ENCODE data around the gene BIRC5.
A peak's percentile ranks its signal among the peaks of the same experiment; 100 is the strongest.
"Not testable (repeated sequence)": the region's sequence is repeated elsewhere in the genome, so short reads cannot be mapped to it uniquely, and the experiment has no call there.

The BIRC5 gene

DNA sequence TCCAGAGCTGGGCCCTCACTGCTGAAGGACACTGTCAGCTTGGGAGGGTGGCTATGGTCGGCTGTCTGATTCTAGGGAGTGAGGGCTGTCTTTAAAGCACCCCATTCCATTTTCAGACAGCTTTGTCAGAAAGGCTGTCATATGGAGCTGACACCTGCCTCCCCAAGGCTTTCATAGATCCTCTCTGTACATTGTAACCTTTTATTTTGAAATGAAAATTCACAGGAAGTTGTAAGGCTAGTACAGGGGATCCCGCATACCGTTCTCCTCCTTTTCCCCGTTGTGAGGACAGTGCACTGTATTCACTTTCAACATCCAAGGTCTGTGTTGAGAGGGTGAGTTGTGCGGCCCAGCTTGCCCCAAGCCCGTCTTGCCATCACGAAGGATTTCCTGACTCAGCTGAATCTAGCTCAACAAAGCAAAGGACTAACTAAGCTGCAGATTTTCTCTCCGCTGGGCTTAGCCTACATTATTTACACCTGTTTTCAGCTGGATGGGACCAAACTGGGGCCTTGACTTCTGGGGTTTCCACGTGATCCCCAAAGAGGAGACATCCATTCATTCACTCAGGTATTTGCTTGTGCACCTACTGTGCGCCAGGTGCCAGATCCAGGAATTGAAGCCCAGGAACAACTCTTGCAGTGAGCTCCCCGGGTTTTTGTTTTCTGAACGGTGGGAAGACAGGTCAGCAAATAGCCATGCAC, 12.2 kb downstream of the BIRC5 start:
- FAIRE-seq = peak; percentile 88

DNA sequence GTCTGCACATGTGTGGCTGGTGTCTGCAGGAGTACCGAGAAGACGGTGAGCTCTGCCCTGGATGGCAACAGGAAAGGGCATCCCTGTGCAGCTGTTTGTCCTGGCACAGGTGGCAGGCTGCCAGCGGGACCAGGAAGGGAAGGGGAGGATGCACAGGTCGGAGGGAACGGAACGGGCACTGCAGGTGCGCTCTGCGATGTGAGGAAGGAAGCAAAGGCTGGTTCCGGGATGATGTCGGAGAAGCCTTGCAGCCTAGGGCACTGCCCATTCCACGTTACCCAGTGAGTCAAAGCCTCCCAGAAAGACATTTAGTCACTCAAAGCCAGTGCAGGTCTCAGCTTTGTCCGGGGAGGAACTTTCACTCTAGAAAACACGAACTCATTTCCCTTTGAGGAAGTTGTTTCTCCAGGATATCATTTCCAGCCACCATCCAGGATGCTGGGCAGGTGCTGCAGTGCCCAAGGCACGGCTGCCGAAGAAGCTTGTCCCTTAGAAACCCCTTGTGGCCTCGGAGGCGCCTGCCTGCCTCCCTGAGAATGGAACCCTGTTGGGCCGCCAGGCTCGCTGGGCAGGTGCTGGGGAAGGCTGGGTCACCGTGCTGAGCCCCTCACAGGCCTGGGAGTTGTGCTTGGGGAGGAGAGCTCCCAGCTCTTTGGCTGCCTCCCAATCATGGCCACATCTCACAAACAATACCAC, 12.9 kb downstream of the BIRC5 start:
- FAIRE-seq = no peak

DNA sequence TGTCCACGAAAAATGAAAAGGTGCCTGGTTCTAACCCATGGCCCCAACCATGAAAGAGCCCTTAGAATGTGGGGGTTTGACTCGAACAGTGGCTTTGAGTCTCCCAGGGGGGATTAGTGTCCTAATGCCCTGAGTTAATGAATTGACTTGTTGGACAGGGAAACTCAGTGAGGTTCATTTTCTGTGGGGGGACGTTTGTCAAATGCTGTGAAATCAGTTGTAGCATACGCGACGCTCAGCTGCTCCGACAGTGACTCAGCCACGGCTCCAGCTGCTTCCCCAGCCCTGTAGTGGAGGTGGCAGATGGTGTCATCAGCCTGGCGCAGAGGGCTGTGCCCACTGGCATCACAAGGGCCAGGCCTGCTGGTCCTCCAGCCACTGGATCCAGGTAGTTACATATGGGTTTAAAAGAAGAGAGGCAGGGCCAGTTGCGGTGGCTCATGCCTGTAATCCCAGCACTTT, 13.4 kb downstream of the BIRC5 start:
- no peak for FAIRE-seq

DNA sequence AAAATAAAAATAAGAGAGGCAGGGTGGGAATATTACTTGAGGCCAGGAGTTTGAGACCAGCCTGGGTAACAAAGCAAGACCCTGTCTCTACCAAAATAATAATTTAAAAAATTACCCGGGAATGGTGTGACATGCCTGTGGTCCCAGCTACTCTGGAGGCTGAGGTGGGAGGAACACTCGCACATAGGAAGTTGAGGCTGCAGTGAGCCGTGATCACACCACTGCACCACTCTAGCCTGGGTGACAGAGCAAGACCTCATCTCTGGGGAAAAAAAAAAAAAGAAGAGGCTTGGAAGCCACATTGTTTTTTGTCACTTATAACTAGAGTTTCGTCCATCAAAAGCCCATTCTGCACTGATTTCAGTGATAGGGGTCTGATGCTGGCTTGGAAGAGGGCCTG, 14.1 kb downstream of the BIRC5 start:
- FAIRE-seq = no peak

DNA sequence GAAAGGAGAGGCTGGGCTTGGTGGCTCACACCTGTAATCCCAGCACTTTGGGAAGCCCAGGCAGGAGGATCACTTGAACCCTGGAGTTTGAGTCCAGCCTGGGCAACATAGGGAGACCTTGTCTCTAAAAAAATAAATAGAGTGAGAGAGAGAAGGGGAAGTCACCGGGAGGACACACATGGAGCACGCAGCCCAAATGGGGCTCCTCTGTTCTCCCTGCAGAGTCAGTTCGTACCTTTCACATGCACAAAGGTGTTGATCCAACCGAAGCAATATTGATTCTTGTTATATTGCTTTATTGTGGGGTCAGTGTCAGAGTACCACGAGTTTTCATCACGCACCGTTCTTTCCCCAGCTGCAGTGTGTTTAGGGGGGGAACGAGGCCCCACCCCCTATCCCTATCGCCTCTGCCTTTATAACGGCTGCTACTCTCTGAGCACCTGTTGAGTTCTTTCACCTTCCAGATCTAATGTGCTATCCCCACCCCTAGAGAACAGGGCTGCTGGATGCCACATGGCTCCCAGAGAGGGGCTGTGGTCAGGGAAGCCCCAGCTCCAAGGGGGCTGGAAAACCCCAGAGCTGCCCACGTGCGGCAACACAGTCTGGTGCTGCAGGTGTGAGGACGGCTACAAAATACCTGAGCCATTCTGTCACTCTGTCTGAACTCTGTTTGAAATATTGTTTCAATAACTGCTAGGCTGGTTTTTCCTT, 16.4 kb downstream of the BIRC5 start:
- no peak for FAIRE-seq

DNA sequence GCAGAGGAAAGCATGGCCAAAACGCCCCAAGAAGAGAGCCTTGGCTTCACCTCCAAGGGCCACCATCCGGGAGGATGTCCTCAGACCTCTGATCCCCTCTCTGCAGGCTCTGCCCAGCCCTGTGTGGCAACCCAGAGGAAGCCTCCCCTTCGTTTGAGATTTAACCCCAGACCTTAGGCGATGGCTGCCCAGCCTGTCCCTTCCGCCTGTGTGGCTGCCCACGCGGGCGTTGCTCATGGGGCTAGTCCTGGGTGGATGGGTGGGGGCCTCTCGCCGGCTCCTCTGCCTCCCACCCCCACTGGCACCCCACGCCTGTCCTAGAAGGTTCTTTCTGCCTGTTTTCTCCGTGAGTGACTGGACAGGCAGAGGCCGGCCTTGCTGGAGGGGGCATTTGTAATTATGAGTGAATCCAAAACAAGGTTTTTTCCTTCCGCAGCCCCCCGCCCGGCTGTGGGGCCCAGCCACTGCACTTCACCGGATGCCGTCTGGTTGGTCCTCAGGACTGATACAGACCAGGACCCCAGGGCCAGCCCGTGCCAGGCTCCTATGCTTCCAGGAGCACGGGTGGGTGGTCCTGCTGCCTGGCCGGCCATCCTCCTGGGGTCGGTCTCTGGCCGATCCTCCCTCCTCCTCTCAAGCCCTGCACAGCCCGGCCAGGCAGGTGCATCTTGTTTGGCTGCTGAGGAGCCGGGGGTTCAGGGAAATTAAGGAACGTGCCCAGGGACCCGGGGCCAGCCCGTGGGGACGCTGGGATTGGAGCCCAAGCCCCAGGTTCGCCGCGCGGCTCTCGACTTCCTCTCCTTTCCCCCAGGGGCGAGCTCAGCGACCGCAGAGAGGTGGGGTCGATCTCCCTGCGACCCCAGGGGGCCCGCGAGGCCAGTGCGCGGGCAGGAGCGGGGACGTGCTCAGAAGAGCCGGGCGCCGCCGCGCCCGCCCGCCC, 17.2 kb downstream of the BIRC5 start, which contains the start of gene TMEM235:
Gene TMEM235 (plus strand): TSS at position 636 of the 940 bp plus-strand sequence. CDS start 393 bp downstream, outside the sequence.
- FAIRE-seq = no peak

DNA sequence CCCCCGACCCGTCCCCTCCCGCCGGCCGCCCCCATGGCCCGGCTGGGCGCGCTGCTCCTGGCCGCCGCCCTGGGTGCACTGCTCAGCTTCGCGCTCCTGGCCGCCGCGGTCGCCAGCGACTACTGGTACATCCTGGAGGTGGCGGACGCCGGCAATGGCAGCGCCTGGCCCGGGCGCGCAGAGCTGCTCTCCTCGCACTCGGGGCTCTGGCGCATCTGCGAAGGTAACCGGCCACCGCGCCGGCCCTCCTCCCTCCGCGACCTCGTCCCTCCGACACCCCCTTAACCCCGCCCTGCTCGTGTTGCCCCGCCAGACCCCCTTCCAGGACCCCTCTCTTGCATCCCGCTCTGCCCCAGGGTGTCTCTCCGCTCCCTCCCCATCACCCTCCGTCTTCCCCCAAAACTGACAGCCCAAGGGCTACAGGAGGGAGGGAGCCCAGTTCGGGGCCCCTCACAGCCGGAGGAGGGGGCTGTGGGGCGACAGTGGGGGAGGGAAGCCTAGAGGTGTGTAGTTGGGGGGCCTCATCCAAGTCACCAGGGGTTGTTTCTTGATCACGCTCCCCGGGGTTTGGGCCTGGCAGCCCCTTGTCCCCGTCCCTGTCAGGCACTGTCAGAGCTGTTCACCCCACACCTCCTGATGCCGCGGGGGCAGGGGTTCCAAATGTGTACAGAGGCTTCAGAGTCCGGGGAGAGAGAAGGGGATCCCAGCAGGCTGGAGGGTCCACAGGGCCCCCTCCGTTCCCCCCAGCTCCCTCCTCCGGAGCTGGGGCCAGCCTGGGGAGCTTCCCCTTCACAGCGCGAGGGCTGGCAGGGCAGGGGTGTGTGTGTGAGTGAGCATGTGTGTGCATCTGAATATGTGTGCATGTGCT, 18.2 kb downstream of the BIRC5 start:
- FAIRE-seq = no peak

DNA sequence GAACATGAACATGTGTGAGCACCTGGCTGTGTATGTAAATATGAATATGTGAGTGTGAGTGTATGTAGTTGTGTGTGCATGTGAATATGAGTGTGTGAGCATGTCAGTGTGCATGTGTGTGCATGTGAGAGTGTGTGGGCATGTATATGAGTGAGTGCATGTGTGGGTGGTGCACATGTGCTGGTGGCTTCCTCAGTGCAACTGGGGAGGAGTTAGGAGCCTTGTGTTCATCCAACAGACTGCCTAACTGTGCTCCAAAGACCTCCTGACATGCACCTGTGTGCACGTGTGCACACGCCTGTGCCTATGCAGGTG, 18.8 kb downstream of the BIRC5 start:
- no peak for FAIRE-seq

DNA sequence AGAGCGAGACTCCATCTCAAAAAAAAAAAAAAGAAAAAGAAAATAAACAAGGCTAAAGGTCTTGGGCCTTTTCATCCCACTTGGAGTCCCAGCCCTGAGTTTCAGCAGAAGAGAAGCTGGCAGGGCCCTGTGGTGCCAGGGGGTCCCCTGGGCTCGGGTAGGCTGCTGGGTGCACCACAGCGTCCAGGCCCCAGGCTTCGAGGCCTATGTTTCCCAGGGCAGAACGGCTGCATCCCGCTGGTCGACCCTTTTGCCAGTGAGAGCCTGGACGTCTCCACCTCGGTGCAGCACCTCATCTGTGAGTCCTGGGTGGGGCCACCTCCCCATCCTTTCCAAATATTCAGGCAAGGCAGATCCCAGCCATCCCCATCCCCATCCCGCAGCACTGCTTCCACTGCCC, 19.6 kb downstream of the BIRC5 start:
- FAIRE-seq = no peak

DNA sequence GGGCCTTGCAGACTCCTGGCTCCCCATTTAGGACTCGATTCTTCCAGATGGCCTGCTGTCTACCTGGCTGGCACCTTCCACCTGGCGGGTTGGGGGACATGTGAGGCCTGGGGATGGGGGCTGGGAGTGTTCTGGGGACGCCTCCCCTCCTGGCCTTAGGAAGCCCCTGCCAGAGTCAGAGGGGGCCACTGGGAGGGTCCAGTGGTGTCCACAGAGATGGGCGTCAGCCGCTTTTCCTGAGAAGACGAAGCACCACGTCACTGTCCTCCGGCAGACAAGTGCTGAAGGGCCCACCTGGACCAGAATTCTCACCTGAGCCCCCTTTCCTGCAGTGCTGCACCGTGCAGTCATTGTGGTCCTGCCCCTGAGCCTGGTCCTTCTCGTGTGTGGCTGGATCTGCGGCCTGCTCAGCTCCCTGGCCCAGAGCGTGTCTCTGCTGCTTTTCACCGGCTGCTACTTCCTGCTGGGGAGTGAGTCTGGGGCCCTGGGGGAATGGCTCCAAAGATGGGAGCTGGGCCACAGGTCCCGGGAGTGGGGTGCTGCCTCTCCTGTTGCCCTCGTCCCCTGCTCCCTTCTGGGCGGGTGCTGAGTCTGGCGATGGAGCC, 20.3 kb downstream of the BIRC5 start:
- FAIRE-seq = no peak

DNA sequence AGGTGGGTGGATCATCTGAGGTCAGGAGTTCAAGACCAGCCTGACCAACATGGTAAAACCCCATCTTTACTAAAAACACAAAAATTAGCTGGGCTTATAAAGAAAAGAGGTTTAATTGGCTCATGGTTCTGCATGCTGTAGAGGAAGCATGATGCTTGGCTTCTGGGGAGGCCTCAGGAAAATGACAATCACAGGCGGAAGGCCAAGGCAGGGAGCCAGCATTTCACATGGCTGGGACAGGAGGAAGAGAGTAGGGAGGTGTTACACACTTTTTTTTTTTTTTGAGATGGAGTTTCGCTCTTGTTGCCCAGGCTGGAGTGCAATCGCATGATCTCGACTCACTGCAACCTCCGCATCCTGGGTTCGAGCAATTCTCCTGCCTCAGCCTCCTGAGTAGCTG, 21.0 kb downstream of the BIRC5 start:
- FAIRE-seq = not testable (repeated sequence)

DNA sequence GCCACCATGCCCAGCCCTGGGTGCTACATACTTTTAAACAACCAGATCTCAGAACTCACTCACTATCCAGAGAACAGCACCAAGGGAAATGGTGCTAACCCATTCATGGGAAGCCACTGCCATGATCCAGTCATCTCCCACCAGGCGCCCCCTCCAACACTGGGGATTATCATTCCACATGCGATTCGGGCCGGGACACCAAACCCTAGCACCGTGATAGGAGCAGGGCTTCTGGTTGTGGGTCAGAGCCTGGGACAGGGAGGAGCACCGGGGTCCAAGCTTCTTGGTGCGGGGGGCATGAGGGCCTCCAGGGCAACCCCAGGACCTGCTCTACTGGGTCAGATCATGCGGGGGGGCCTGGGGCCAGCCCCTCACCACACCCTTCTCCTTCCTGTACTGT, 21.8 kb downstream of the BIRC5 start:
- FAIRE-seq = no peak

DNA sequence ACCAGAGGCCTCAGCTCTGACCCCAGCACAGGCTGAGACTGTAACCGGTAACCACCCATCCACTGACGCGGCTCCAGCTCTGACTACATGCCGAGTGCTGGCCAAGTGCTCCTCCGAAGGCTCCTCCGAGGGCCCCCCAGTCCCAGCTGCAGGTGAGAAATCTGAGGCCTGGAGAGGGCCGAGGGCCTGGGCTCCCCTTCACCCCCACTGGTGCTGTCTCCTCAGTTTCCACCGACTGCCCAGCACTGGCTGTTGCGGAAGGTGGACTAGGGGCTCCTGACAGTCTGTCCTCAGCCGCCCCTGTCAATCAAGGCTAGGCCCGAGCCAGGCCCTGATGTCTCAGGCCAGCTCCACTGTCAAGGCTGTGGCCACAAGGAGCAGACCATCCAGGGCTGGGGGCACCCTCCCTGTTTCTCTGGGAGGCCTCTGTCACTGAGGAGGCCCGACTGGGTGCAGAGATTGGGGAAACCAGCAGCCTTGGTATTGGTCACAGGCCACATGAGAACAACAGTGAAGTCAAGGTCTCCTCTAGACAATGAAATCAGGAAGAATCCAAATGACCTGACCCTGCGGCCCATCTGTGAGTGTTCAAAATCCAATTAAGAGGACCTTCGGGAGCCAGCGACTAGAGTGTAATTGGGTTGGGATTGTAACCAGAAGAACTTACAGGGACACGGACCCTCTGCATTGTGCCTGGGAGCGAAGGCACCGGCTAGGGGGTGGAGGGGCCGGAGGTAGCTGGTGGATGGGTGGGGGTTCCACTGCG, 22.5 kb downstream of the BIRC5 start:
- FAIRE-seq = no peak

DNA sequence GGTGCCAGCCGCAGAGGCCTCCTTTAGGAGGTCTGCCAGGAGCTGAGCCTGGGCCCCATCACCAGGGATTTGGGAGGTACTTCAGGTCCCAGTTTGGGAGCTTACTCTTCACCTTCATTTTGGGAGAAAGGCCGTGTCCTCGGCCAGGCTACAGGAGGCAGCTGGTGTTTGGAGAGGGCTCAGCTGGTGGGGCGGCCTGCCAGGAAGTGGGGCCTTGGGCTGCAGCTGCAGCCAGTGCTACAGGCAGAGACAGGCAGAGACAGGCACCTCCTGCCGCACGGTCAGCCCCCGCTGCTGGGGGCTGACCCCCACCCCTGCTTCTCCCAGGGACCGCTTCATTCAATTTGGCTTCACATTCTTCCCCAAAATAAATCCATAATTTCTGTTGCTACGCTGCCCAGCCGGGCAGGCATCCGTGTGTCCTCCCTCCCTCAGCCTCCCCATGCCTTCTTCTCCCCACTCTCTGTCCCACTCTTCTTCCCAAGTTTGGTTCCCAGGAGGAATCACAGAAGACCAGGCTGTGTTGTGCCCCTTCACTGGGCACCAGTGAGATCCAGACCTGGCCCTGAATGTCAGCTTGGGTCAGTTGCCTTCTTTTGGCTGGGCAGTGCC, 23.5 kb downstream of the BIRC5 start:
- no peak for FAIRE-seq

DNA sequence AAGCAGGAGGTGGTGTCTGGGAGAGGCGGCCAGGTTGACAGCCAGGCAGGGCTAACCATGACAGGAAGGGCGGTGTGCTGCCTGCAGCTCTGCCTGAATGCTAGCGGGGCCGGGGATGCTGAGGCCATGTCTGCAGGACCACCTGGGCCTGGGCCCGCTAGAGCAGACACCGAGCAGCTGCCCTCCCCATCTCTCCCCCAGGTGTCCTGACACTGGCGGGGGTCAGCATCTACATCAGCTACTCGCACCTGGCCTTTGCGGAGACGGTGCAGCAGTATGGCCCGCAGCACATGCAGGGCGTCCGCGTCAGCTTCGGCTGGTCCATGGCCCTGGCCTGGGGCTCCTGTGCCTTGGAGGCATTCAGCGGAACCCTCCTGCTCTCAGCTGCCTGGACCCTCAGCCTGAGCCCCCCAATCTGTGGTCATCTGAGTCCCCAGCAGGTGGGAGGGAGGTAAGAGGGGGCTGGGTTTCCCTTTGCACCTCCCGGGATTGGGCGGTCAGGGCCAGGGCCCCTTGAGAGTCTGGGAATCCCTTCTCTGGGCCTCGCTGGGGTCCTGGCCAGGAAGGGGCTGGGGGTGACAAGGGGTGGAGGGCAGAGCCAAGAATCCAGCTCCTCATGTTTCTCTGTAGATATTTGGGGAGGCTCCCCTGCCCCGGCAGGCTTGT, 24.9 kb downstream of the BIRC5 start:
- FAIRE-seq = no peak

DNA sequence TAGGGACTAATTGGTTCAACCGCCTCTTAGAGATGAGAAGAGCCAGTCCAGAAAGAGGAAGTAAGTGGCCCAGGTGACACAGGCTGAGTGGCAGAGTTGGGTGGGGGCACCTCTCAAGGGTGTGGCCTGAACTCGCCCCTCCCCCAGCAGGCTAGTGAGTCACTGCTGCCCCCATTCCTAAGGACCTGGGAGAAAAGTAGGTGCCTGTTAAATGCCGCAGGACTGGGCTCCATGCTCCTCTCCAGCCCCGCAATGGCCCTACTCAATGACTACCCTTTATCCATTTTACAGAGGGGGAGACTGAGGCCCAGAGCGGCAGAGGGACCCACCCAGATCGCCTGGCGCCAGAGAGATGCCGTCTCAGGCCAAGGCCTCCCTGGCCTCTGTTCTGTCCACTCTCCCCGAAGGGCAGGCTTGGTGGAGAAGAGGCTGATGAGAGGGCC, 25.5 kb downstream of the BIRC5 start:
- FAIRE-seq = no peak

DNA sequence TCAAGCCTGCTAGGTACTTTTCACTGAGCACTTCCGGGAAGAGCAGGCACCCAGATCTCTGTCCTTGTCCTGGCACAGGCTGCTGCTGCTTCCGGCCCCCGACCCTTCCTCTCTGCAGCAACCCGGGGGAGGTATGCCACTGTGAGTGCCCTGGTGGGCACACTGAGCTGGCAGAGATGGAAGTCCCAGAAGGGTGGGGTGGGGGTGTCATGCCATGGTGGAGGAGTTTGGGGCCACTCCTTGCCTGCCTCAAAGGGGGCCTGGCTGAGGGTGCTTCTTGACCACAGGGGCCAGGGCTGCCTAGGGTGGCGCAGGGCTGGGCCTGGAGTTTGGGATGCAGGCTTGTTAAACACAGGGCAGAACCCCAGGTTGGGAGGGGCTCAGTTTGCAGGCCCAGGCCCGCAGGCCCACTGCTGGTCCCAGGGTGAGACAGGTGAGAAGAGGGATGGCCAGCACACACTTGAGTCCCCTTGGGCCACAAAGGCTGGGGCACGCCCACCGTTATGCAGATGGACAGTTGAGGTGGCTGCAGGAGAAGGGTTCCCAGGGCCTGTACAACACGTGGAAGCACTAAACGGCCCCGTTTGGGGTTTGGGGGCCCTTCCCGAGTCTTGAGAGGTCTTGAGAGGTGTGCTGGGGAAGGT, 26.1 kb downstream of the BIRC5 start:
- no peak for FAIRE-seq

DNA sequence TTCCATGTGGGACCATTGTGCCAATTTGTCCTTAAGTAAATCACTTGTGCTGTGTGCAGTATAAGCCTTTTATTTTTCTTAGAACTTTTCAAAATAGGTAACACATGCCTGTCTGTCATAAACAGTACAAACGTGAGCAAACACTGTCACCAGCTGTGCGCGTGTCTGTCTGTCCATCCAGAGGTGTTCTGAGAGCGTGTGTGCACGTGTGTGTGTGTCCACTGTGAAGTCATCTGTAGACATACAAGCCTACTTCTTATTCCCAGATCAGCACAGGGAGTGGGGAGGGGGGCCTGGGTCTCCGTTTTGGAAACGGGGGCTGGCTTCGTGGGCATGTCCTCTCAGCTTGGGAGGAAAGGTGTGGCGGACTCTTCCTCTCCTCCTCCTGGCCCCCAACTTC, 26.8 kb downstream of the BIRC5 start:
- FAIRE-seq = no peak
